ENCODE data around the gene DEGS1. TPM values are rescaled to one million over a fixed set of nuclear protein-coding genes. Genes with fewer than 3 reads are reported as not detected.
"Not testable (repeated sequence)": the region's sequence is repeated elsewhere in the genome, so short reads cannot be mapped to it uniquely, and the experiment has no call there.

Gene DEGS1
- total RNA-seq, 1 experiment from 2014 or later, result 88.3 TPM

GRCh38 chr1:224180783-224181452 is 2.1 kb upstream of the DEGS1 start:
- no peak for DNase-seq (ENCODE audit: low read depth)

DNA sequence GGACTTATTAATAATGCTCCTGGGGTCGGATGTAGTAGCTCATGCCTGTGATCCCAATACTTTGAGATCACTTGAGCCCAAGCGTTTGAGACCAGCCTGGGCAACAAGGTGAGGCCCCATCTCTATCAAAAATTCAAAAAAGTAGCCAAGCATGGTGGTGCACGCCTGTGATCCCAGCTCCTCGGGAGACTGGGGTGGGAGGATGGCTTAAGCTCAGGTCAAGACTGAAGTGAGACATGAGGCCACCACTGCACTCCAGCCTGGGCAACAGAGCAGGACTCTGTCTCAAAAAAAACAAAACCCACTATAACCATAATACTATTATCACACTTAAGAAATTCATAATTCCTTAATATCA is 1.6 kb upstream of the DEGS1 start:
- no peak for DNase-seq (ENCODE audit: low read depth)

- no peak for DNase-seq (ENCODE audit: low read depth)
Observed at GRCh38 chr1:224182057-224182865, 779 bp upstream of the DEGS1 start.

GRCh38 chr1:224183591-224184312 is 712 bp downstream of the DEGS1 start:
- DNase-seq (ENCODE audit: low read depth), result peak; percentile 68

DNA sequence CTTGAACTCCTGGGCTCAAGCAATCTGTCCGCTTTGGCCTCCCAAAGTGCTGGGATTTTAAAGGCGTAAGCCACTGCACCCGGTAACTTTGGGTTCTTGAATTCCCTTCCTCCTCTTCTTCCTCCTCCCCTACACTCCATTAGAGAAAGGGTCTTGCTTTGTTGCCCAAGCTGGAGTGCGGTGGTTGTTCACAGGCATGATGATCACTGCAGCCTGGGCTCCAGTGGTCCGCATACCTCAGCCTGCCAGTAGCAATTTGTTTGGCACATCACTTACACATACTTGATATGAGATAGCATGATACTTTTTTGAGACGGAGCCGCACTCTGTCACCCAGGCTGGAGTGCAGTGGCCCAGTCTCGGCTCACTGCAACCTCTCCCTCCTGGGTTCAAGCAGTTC is 2.2 kb downstream of the DEGS1 start:
- DNase-seq (ENCODE audit: low read depth), result no peak

DNA sequence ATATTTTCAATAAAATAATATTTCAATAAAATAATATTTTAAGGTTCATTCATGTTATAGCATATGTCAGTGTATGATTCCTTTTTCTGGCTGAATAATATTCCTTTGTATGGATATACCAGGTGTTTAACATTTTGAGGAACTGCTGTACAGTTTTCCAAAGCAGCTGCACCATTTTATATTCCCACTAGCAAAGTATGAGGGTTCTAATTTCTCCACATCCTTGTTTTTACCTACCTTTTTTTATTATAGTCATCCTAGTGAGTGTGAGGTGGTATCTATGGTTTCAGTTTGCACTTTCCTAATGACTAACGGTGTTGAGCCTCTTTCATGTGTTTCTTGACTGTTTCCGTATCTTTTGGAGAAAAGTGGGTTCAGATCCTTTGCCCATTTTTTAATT is 5.2 kb downstream of the DEGS1 start:
- no peak for DNase-seq (ENCODE audit: low read depth)

GRCh38 chr1:224189561-224189960 is 6.5 kb downstream of the DEGS1 start:
- no peak for DNase-seq (ENCODE audit: low read depth)

GRCh38 chr1:224192082-224192788 is 9.2 kb downstream of the DEGS1 start:
- DNase-seq (ENCODE audit: low read depth), result no peak

- DNase-seq (ENCODE audit: low read depth), result no peak
Observed at GRCh38 chr1:224193319-224193966, 10.4 kb downstream of the DEGS1 start.

DNA sequence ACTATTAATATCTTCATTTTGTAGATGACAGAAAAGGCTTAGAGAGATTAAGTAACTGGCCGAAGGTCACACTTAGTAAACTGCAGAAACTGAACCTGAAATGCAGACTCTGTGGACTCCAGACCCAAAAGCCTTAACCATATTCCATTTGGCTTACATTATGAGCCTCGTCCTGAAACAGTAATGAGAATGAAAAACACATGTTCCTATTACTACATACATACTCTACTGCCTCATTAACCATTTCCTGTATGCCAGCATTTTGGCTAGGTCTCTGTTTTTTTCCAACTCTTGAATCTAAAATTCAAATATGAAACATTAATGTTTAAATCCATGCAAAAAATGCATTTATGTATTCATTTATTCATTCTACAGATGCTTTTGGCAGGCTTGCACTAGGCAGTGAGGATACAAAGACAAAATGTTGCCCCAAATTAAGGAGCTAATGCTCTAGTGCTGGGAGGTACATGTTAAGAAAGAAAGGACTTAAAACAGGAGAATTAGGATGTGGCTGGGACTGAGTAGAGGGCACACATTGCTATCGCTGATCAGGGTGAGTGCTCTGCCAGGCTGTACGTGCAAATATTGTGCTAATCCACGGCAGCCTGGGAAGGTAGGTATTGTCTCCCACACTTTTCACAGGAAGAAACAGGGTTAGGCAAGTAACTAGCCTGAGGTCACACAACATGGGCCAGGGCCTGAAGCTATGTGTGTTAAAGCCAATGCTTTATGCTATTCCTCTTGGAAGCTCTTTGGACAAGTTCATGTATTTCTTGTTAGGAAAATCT is 14.0 kb downstream of the DEGS1 start:
- no peak for DNase-seq (ENCODE audit: low read depth)

DNA sequence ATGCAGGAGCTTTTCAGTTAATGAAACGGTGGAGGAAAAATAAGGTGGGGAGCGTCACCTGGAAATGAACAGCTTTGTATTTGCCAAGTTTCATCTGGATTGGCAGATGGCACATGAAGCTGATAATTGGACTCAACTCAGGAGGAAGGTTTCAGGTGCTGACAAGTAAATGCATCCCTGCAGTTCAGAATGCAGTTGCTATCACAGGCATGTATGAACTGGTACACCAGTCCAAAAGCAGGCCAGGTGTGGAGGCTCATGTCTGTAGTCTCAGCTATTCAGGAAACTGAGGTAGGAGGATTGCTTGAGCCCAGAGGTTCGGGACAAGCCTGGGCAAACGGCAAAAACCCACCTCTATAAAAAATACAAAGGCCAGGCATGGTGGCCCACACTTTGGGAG is 15.5 kb downstream of the DEGS1 start:
- no peak for DNase-seq (ENCODE audit: low read depth)

DNA sequence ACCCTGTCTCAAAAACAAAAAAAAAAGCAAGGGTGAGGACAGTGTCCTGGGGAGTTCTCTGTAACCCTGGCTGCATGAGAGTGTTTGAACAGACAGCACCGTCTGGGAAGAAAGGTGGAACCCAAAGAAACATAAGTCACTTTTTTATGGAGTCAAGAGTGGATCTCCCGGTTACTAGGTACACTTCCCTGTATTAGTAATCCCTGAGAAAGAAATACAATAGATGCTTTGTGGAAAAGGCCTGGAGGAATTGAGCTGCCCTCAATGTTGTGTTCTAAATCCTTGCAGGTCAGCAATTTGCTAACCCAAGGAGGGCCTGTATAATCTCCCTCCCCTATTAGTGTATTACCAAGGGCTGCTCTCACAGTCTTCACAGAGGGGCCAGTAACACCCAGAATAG is 16.6 kb downstream of the DEGS1 start:
- DNase-seq (ENCODE audit: low read depth), result peak; percentile 46

DNA sequence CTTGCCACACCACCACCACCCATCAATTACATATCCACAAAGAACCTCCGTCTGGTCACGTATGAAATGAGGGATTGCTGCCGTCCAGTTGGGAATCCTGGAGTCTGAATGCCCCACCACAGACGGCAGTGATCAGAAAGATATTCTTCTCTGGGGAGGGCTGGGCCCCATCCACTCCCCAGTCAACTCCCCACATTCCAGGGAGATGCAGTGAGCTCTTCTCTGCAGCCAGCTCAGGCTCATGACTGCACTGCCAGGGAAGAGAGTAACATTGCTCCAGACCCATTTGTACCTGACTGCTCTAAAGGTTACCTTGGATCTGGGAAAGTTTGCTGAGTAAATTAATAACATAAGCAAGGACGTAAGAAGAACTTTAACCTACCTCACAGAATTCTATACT is 18.3 kb downstream of the DEGS1 start:
- no peak for DNase-seq (ENCODE audit: low read depth)

DNA sequence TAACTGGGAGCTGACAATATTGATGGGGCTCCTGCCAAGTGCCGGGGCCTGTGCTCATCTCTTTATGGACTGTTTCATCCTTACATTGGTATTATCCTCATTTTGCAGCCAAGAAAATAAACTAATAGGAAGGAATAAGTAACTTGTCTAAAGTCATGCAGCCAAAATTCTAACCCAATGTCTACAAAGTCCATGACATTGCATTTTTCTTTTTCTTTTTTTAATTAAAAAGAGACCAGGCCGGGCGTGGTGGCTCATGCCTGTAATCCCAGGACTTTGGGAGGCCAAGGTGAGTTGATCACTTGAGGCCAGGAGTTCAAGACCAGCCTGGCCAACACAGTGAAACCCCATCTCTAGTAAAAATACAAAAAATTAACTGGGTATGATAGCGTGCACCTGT is 18.8 kb downstream of the DEGS1 start:
- no peak for DNase-seq (ENCODE audit: low read depth)

GRCh38 chr1:224203243-224204016 is 20.4 kb downstream of the DEGS1 start:
- peak; percentile 40 for DNase-seq (ENCODE audit: low read depth)

DNA sequence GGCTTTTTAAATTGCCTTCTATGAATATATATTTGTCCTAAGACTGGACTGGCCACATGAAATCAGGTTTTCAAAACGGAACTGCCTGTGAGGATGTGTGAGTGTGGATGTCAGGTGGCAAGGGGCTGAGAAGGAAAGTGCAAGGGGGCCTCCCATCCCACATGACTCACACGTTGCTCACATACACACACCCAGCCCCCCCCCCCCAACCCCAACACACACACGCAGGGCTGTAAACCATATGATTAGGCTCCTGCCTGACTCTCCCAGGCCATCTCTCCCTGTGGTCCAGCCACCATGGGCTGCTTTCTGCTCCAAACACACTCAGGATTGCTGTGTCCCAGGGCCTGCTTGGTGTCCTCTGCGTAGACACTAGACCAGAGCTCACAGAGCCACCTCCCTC is 22.4 kb downstream of the DEGS1 start:
- DNase-seq (ENCODE audit: low read depth), result peak; percentile 82

- DNase-seq (ENCODE audit: low read depth), result not testable (repeated sequence)
Observed at GRCh38 chr1:224205931-224206538, 23.0 kb downstream of the DEGS1 start.

GRCh38 chr1:224211206-224211962 is 28.3 kb downstream of the DEGS1 start:
- peak; percentile 41 for DNase-seq (ENCODE audit: low read depth)
